Activated CD4-positive, alpha-beta memory T cell treated with anti-CD3 and anti-CD28 coated beads for 36 hours (primary cell): ENCODE results near the gene PCED1A. TPM values are rescaled to one million over a fixed set of nuclear protein-coding genes. Genes with fewer than 3 reads are reported as not detected.

Experiments used
- total RNA-seq, 2 experiments: library from RNA; stranded (reverse); gene quantifications; one replicate each; pipeline ENCODE4 v1.2.3, GENCODE V29; 2021

Gene PCED1A
- total RNA-seq, 2 experiments from 2014 or later: 37.0 to 40.0 TPM

Other genes starting within 250 kb of the PCED1A start
- 100 to 1,000 TPM; 402 to 408 TPM for gene NOP56, start 188.0 kb downstream of the PCED1A start, total RNA-seq
- 10 to 100 TPM; 95.6 to 99.1 TPM for gene IDH3B, start 176.4 kb downstream of the PCED1A start, total RNA-seq
- gene EBF4, start 147.9 kb downstream of the PCED1A start, total RNA-seq: 1 to 10 TPM; 5.9 to 6.6 TPM
- gene CPXM1, start 40.0 kb downstream of the PCED1A start, total RNA-seq: 1 to 10 TPM; 2.3 to 2.9 TPM
- not detected for gene C20orf141, start 25.7 kb downstream of the PCED1A start, total RNA-seq
- not detected for gene TMEM239, start 24.3 kb downstream of the PCED1A start, total RNA-seq
- gene VPS16, start 90 bp upstream of the PCED1A start, total RNA-seq: 10 to 100 TPM; 51.2 to 53.0 TPM
- 10 to 100 TPM; 61.1 to 62.8 TPM for gene PTPRA, start 32.8 kb upstream of the PCED1A start, total RNA-seq
- gene GNRH2, start 203.0 kb upstream of the PCED1A start, total RNA-seq: 10 to 100 TPM; 17.3 to 24.0 TPM
- gene MRPS26, start 205.4 kb upstream of the PCED1A start, total RNA-seq: 100 to 1,000 TPM; 155 to 158 TPM
- 1 to 10 TPM in 1 of 2 experiments, not detected in 1; 1.0 TPM for gene OXT, start 231.0 kb upstream of the PCED1A start, total RNA-seq
- gene AVP, start 244.1 kb upstream of the PCED1A start, total RNA-seq: not detected